ENCODE data around the gene MLANA.

MLANA gene

DNA sequence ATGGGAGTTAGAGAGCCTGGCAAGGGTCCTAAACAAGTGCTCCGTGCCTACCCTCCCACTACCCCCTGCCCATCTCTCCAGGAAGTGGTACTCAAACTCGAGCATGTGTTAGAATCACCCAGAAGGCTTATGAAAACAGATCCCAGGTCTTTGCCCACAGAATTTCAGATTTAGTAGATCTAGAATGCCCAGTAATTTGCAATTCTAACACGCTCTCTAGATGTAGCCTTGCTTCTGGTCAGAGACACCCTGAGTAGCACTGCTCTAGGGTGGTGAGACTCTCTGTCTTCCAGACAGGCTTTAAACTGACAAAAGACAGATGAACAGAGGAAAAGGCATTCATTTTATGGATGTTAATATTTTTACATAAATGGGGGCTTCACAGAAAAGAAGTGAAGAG lies 37.1 kb upstream of the MLANA start:
- H3K9me3 ChIP-seq (replicated peaks; ENCODE audit: low read length) = no peaks in the 10 kb centered on the region
- peaks cover 13% of the 10 kb centered on the region for H3K4me1 ChIP-seq (ENCODE audit: control insufficient read depth, insufficient read depth, low read length)

DNA sequence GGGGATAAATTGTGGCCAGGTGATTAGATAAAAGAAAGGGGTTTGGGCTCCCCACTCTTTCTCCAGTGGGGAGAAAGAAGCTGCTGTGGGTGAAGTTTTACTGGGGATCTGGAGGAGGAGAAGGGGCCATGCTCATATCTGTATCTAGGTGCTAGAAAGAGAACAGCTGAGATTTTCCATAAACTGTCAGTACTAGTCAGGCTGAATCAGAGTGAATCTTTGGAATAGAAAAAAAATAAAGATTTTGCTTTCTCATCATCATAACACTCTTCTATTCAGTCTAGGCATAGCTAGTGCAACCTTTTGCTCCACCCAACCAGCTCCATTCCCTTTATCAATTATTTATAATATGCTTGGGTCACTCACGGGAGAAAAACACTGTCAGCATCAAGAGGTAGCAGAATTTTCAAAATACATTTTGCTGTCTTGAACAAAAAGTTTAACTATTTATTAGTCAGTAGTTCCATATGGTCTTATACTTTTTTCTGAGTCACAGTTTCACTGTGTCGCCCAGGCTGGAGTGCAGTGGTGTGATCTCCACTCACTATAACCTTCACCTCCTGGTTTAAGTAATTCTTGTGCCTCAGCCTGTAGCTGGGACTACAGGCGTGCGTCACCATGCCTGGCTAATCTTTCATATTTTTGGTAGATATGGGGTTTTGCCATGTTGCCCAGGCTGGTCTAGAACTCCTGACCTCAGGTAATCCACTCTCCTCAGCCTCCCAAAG lies 36.5 kb upstream of the MLANA start:
- no peak overlapping the region for H3K9ac ChIP-seq (ENCODE audit: low read depth, low read length)
- H3K4me2 ChIP-seq (ENCODE audit: low read length) = no peak overlapping the region
- H3K36me3 ChIP-seq (ENCODE audit: insufficient read depth, low read length) = no peaks in the 10 kb centered on the region
- H3K4me1 ChIP-seq (ENCODE audit: control insufficient read depth, insufficient read depth, low read length) = peaks cover 13% of the 10 kb centered on the region
- no peaks in the 10 kb centered on the region for H3K9me3 ChIP-seq (replicated peaks; ENCODE audit: low read length)
- H3K4me3 ChIP-seq (ENCODE audit: low read length) = no peak overlapping the region
- H3K27me3 ChIP-seq (ENCODE audit: control insufficient read depth, insufficient read depth, low read length) = peaks cover 43% of the 10 kb centered on the region

More for the DNA sequence above, 37.1 kb upstream of the MLANA start:
- H3K4me2 ChIP-seq (ENCODE audit: low read length) = no peak overlapping the region
- peaks cover 41% of the 10 kb centered on the region for H3K27me3 ChIP-seq (ENCODE audit: control insufficient read depth, insufficient read depth, low read length)
- no peak overlapping the region for H3K4me3 ChIP-seq (ENCODE audit: low read length)
- H3K36me3 ChIP-seq (ENCODE audit: insufficient read depth, low read length) = no peaks in the 10 kb centered on the region
- H3K9ac ChIP-seq (ENCODE audit: low read depth, low read length) = no peak overlapping the region

GRCh38 chr9:5857928-5858327 lies 32.8 kb upstream of the MLANA start:
- H3K27me3 ChIP-seq (ENCODE audit: control insufficient read depth, insufficient read depth, low read length) = peaks cover 40% of the 10 kb centered on the region
- H3K4me3 ChIP-seq (ENCODE audit: low read length) = no peak overlapping the region
- no peaks in the 10 kb centered on the region for H3K9me3 ChIP-seq (replicated peaks; ENCODE audit: low read length)
- H3K4me1 ChIP-seq (ENCODE audit: control insufficient read depth, insufficient read depth, low read length) = no peaks in the 10 kb centered on the region
- H3K9ac ChIP-seq (ENCODE audit: low read depth, low read length) = no peak overlapping the region
- H3K4me2 ChIP-seq (ENCODE audit: low read length) = no peak overlapping the region
- H3K36me3 ChIP-seq (ENCODE audit: insufficient read depth, low read length) = no peaks in the 10 kb centered on the region

- H3K36me3 ChIP-seq (ENCODE audit: insufficient read depth, low read length) = no peaks in the 10 kb centered on the region
- H3K9me3 ChIP-seq (replicated peaks; ENCODE audit: low read length) = no peaks in the 10 kb centered on the region
- no peaks in the 10 kb centered on the region for H3K4me1 ChIP-seq (ENCODE audit: control insufficient read depth, insufficient read depth, low read length)
- H3K27me3 ChIP-seq (ENCODE audit: control insufficient read depth, insufficient read depth, low read length) = peaks cover 31% of the 10 kb centered on the region
- H3K4me3 ChIP-seq (ENCODE audit: low read length) = no peak overlapping the region
- H3K4me2 ChIP-seq (ENCODE audit: low read length) = no peak overlapping the region
- no peak overlapping the region for H3K9ac ChIP-seq (ENCODE audit: low read depth, low read length)
Measured at GRCh38 chr9:5858833-5859232, 31.9 kb upstream of the MLANA start.

DNA sequence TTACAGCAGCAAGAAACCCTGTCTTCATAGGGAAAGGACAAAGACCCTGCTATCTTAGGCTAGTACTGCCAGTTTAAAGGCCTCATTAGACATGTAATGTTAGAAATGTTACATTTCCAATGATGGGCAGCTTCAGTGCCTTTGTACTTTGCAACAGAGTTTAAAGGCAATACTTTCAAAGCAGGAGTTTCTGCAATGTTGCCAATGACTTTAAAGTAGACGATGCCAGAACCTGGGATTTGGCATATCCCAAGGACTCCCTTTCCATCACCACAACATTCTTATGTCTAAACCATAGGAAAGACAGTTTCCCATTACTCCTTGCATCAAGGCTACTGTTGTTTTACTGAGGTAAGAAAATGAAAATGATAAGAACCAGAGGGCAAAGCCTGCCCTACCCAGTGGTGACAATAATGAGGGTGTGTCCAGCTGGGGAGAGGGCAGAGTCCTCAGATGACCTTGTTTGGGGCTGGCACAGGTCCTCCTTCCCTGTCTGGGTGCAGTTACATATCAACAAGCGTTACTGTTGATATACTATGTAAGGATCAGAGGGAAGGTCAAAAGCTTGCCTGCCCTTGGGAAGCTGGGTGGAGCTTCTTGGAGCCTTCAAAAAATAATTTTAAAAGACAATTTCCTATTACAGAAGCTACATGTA lies 27.5 kb upstream of the MLANA start:
- H3K4me2 ChIP-seq (ENCODE audit: low read length) = no peak overlapping the region

DNA sequence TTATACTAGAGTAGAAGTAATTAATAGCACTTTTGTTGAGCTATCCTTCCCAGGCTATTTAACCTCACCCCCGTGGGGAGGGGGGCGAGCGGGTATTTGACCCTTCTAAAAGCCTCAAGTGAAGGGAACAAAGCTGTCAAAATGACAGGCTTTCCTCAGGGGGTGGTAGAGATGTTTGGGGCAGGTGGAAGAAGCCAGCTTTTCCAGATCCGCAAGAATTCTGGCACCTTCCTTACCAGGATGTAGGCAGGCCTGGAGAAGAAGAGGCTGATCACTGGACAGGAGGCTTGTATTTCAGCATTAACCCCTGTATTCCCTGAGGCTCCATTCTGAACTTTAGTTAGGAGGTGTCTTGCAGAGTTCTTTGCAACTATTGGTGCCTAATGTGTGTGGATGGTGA lies 26.2 kb upstream of the MLANA start:
- no peak overlapping the region for H3K9ac ChIP-seq (ENCODE audit: low read depth, low read length)
- no peaks in the 10 kb centered on the region for H3K9me3 ChIP-seq (replicated peaks; ENCODE audit: low read length)
- no peaks in the 10 kb centered on the region for H3K36me3 ChIP-seq (ENCODE audit: insufficient read depth, low read length)
- H3K27me3 ChIP-seq (ENCODE audit: control insufficient read depth, insufficient read depth, low read length) = no peaks in the 10 kb centered on the region
- no peak overlapping the region for H3K4me2 ChIP-seq (ENCODE audit: low read length)
- H3K4me3 ChIP-seq (ENCODE audit: low read length) = no peak overlapping the region
- no peaks in the 10 kb centered on the region for H3K4me1 ChIP-seq (ENCODE audit: control insufficient read depth, insufficient read depth, low read length)

More for the DNA sequence above, 27.5 kb upstream of the MLANA start:
- Histone ChIP-seq H3K36me3 (ENCODE audit: insufficient read depth, low read length) (no peaks in the 10 kb centered on the region), H3K4me3 (ENCODE audit: low read length) (no peak overlapping the region), H3K27me3 (ENCODE audit: control insufficient read depth, insufficient read depth, low read length) (peaks cover 7% of the 10 kb centered on the region), H3K9ac (ENCODE audit: low read depth, low read length) (no peak overlapping the region), H3K4me1 (ENCODE audit: control insufficient read depth, insufficient read depth, low read length) (no peaks in the 10 kb centered on the region), H3K9me3 (replicated peaks; ENCODE audit: low read length) (no peaks in the 10 kb centered on the region)

- Histone ChIP-seq H3K4me3 (ENCODE audit: low read length) (no peak overlapping the region), H3K9ac (ENCODE audit: low read depth, low read length) (no peak overlapping the region), H3K36me3 (ENCODE audit: insufficient read depth, low read length) (no peaks in the 10 kb centered on the region), H3K9me3 (replicated peaks; ENCODE audit: low read length) (no peaks in the 10 kb centered on the region), H3K4me1 (ENCODE audit: control insufficient read depth, insufficient read depth, low read length) (no peaks in the 10 kb centered on the region), H3K27me3 (ENCODE audit: control insufficient read depth, insufficient read depth, low read length) (no peaks in the 10 kb centered on the region), H3K4me2 (ENCODE audit: low read length) (no peak overlapping the region)
Measured at GRCh38 chr9:5866272-5866671, 24.4 kb upstream of the MLANA start.

DNA sequence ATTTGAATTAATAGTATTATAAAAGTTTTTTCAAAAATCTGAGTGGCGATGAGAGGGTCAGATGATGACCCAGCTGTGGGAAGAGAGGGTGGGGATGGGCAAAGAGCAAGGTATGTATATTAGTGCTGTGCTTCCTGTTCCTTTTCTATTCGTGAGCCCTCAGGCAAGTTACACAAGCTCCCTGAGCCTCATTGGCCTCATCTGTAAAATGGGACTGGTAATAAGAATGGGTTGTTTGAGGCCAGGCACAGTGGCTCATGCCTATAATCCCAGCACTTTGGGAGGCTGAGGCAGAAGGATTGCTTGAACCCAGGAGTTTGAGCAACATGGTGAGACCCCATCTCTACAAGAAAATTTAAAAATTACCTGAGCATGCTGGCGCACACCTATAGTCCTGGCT lies 24.0 kb upstream of the MLANA start:
- H3K9me3 ChIP-seq (replicated peaks; ENCODE audit: low read length) = no peaks in the 10 kb centered on the region
- H3K4me3 ChIP-seq (ENCODE audit: low read length) = no peak overlapping the region
- no peak overlapping the region for H3K9ac ChIP-seq (ENCODE audit: low read depth, low read length)
- no peaks in the 10 kb centered on the region for H3K4me1 ChIP-seq (ENCODE audit: control insufficient read depth, insufficient read depth, low read length)
- no peaks in the 10 kb centered on the region for H3K36me3 ChIP-seq (ENCODE audit: insufficient read depth, low read length)
- no peak overlapping the region for H3K4me2 ChIP-seq (ENCODE audit: low read length)
- H3K27me3 ChIP-seq (ENCODE audit: control insufficient read depth, insufficient read depth, low read length) = no peaks in the 10 kb centered on the region

DNA sequence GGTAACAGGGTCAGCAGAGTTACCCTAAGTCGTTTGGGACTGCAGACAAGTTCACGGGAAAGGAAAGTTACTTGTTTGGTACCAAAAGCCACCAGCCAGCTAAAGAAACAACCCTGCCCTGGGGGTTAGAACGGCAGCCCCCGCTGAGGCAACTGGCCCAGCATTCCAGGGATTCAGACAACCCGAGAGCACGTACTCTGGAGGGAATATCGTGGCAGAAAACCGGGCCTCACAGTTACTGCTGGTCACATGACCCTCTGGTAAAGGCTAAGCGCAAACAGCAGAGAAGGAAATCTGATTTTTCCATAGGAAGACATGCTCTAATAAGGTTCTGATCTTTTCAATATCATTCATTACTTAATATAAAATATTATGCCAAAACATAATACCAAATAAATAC lies 22.5 kb upstream of the MLANA start:
- Histone ChIP-seq H3K9me3 (replicated peaks; ENCODE audit: low read length) (no peaks in the 10 kb centered on the region), H3K27me3 (ENCODE audit: control insufficient read depth, insufficient read depth, low read length) (no peaks in the 10 kb centered on the region), H3K4me1 (ENCODE audit: control insufficient read depth, insufficient read depth, low read length) (no peaks in the 10 kb centered on the region), H3K4me2 (ENCODE audit: low read length) (no peak overlapping the region), H3K9ac (ENCODE audit: low read depth, low read length) (no peak overlapping the region), H3K36me3 (ENCODE audit: insufficient read depth, low read length) (no peaks in the 10 kb centered on the region), H3K4me3 (ENCODE audit: low read length) (no peak overlapping the region)

GRCh38 chr9:5869315-5870019 lies 21.2 kb upstream of the MLANA start:
- Histone ChIP-seq H3K4me2 (ENCODE audit: low read length) (no peak overlapping the region), H3K36me3 (ENCODE audit: insufficient read depth, low read length) (no peaks in the 10 kb centered on the region), H3K4me3 (ENCODE audit: low read length) (no peak overlapping the region), H3K27me3 (ENCODE audit: control insufficient read depth, insufficient read depth, low read length) (no peaks in the 10 kb centered on the region), H3K9me3 (replicated peaks; ENCODE audit: low read length) (no peaks in the 10 kb centered on the region), H3K9ac (ENCODE audit: low read depth, low read length) (no peak overlapping the region), H3K4me1 (ENCODE audit: control insufficient read depth, insufficient read depth, low read length) (no peaks in the 10 kb centered on the region)

GRCh38 chr9:5870020-5870339 lies 20.7 kb upstream of the MLANA start:
- Histone ChIP-seq H3K4me3 (ENCODE audit: low read length) (no peak overlapping the region), H3K9me3 (replicated peaks; ENCODE audit: low read length) (no peaks in the 10 kb centered on the region), H3K9ac (ENCODE audit: low read depth, low read length) (no peak overlapping the region), H3K4me1 (ENCODE audit: control insufficient read depth, insufficient read depth, low read length) (no peaks in the 10 kb centered on the region), H3K4me2 (ENCODE audit: low read length) (no peak overlapping the region), H3K36me3 (ENCODE audit: insufficient read depth, low read length) (no peaks in the 10 kb centered on the region), H3K27me3 (ENCODE audit: control insufficient read depth, insufficient read depth, low read length) (no peaks in the 10 kb centered on the region)

All from skeletal muscle satellite cell (primary cell).